H9 (cell line): ENCODE results near the gene VTCN1. TPM values are rescaled to one million over a fixed set of nuclear protein-coding genes. Genes with fewer than 3 reads are reported as not detected.
A peak's percentile ranks its signal among the peaks of the same experiment; 100 is the strongest.

Source experiments
- DNase-seq: peaks from one replicate; pipeline ENCODE4 v3.0.0-alpha.2; 2017
- H2AFZ ChIP-seq: one replicate; pipeline ENCODE4 v1.6.1; 2013; ENCODE audit warnings: mild to moderate bottlenecking, low read length, control low read depth, moderate library complexity
- H2AK5ac ChIP-seq: 2 replicates; pipeline ENCODE4 v1.6.1; 2013; ENCODE audit warnings: low read length, control low read depth, mixed read lengths; ENCODE audit not compliant: insufficient read length
- H2BK120ac ChIP-seq: one replicate; pipeline ENCODE4 v1.6.1; 2013; ENCODE audit warnings: low read depth, mild to moderate bottlenecking, low read length, control low read depth, inconsistent platforms; ENCODE audit not compliant: poor library complexity, severe bottlenecking
- H2BK12ac ChIP-seq: 2 replicates; pipeline ENCODE4 v1.6.1; 2013; ENCODE audit warnings: low read length, control low read depth, mixed read lengths, low read depth; ENCODE audit not compliant: insufficient read length
- H2BK15ac ChIP-seq: 2 replicates; pipeline ENCODE4 v1.6.1; 2013; ENCODE audit warnings: low read depth, low read length, control low read depth
- H2BK20ac ChIP-seq: one replicate; pipeline ENCODE4 v1.6.1; 2013; ENCODE audit warnings: low read depth, mild to moderate bottlenecking, low read length, control low read depth, inconsistent platforms; ENCODE audit not compliant: poor library complexity, severe bottlenecking
- H2BK5ac ChIP-seq: 2 replicates; pipeline ENCODE4 v1.6.1; 2013; ENCODE audit warnings: low read length, control low read depth, mixed read lengths; ENCODE audit not compliant: insufficient read length
- H3K14ac ChIP-seq: 2 replicates; pipeline ENCODE4 v1.6.1; 2013; ENCODE audit warnings: low read length, control low read depth; ENCODE audit not compliant: insufficient read depth
- H3K18ac ChIP-seq: 2 replicates; pipeline ENCODE4 v1.6.1; 2013; ENCODE audit warnings: low read depth, mild to moderate bottlenecking, mixed read lengths, low read length, control low read depth; ENCODE audit not compliant: insufficient read length
- H3K23ac ChIP-seq: 2 replicates; pipeline ENCODE4 v1.6.1; 2013; ENCODE audit warnings: low read length, control low read depth, mixed read lengths, low read depth; ENCODE audit not compliant: insufficient read length
- H3K23me2 ChIP-seq: 2 replicates; pipeline ENCODE4 v1.6.1; 2013; ENCODE audit warnings: low read depth, mild to moderate bottlenecking, mixed read lengths, low read length, control low read depth; ENCODE audit not compliant: insufficient read length, poor library complexity, severe bottlenecking
- H3K27ac ChIP-seq: 2 replicates; pipeline ENCODE4 v1.5.1; 2013; ENCODE audit warnings: low read length, control low read depth, mixed read lengths, low read depth; ENCODE audit not compliant: insufficient read length
- H3K27me3 ChIP-seq: 2 replicates; pipeline ENCODE4 v1.6.1; 2013; ENCODE audit warnings: low read length, control low read depth, inconsistent platforms; ENCODE audit not compliant: insufficient read depth
- H3K4ac ChIP-seq: 2 replicates; pipeline ENCODE4 v1.6.1; 2013; ENCODE audit warnings: low read depth, mild to moderate bottlenecking, control low read depth, inconsistent platforms, low read length, moderate library complexity
- H3K4me1 ChIP-seq: 2 replicates; pipeline ENCODE4 v1.6.1; 2013; ENCODE audit warnings: low read length, control low read depth, inconsistent platforms; ENCODE audit not compliant: insufficient read depth
- H3K4me2 ChIP-seq: 2 replicates; pipeline ENCODE4 v1.6.1; 2013; ENCODE audit warnings: low read length, control low read depth, mixed read lengths; ENCODE audit not compliant: insufficient read length, insufficient read depth
- H3K56ac ChIP-seq: 2 replicates; pipeline ENCODE4 v1.6.1; 2013; ENCODE audit warnings: low read depth, mild to moderate bottlenecking, mixed read lengths, low read length, control low read depth; ENCODE audit not compliant: insufficient read length
- H3K79me1 ChIP-seq: 2 replicates; pipeline ENCODE4 v1.6.1; 2013; ENCODE audit warnings: low read depth, mild to moderate bottlenecking, moderate library complexity, low read length, control low read depth, inconsistent platforms; ENCODE audit not compliant: insufficient read depth, poor library complexity, severe bottlenecking
- H3K79me2 ChIP-seq: 2 replicates; pipeline ENCODE4 v1.6.1; 2013; ENCODE audit warnings: low read length, control low read depth, inconsistent platforms; ENCODE audit not compliant: insufficient read depth
- H3K9ac ChIP-seq: 2 replicates; pipeline ENCODE4 v1.6.1; 2013; ENCODE audit warnings: low read length, control low read depth, mixed read lengths; ENCODE audit not compliant: insufficient read length; ENCODE audit errors: extremely low read depth
- H3K9me3 ChIP-seq: one replicate; pipeline ENCODE4 v1.6.1; 2013; ENCODE audit warnings: low read depth, low read length, inconsistent platforms; ENCODE audit not compliant: control insufficient read depth
- H3T11ph ChIP-seq: one replicate; pipeline ENCODE4 v1.6.1; 2013; ENCODE audit warnings: mild to moderate bottlenecking, low read length, control low read depth, inconsistent platforms
- H4K20me1 ChIP-seq: one replicate; pipeline ENCODE4 v1.6.1; 2013; ENCODE audit not compliant: control insufficient read depth, insufficient read length, insufficient read depth
- H4K5ac ChIP-seq: 2 replicates; pipeline ENCODE4 v1.6.1; 2013; ENCODE audit warnings: low read depth, mild to moderate bottlenecking, mixed read lengths, low read length, control low read depth; ENCODE audit not compliant: insufficient read length
- H4K8ac ChIP-seq: replicated peaks from 2 replicates; pipeline ENCODE4 v1.6.1; 2013; ENCODE audit warnings: low read length, control low read depth, mixed read lengths, low read depth; ENCODE audit not compliant: insufficient read length
- H4K91ac ChIP-seq: 2 replicates; pipeline ENCODE4 v1.6.1; 2013; ENCODE audit warnings: low read depth, mild to moderate bottlenecking, moderate library complexity, mixed read lengths, low read length, control low read depth; ENCODE audit not compliant: insufficient read length
- H3K27ac Mint-ChIP-seq, 3 experiments: 2 replicates in 2 of 3; 3 replicates in 1 of 3; pipeline ENCODE4 v1.8.0; 2020 to 2021; ENCODE audit warnings: mixed read lengths in 3 of 3, mild to moderate bottlenecking in 1 of 3, moderate library complexity in 1 of 3
- H3K27me3 Mint-ChIP-seq: 2 replicates; pipeline ENCODE4 v1.8.0; 2021; ENCODE audit warnings: low read depth, mild to moderate bottlenecking, moderate library complexity, mixed read lengths
- H3K36me3 Mint-ChIP-seq, 3 experiments: 2 replicates in 2 of 3; 3 replicates in 1 of 3; pipeline ENCODE4 v1.8.0; 2020 to 2021; ENCODE audit warnings: low read depth in 3 of 3, mixed read lengths in 3 of 3; ENCODE audit not compliant: insufficient read depth in 1 of 3
- H3K4me1 Mint-ChIP-seq, 2 experiments: 2 replicates each; pipeline ENCODE4 v1.8.0; 2020; ENCODE audit warnings: mixed read lengths in 2 of 2
- H3K4me3 Mint-ChIP-seq, 2 experiments: 2 replicates in 1 of 2; 3 replicates in 1 of 2; pipeline ENCODE4 v1.8.0; 2020 to 2021; ENCODE audit warnings: mild to moderate bottlenecking in 2 of 2, mixed read lengths in 2 of 2, moderate library complexity in 1 of 2
- H3K9me3 Mint-ChIP-seq, 2 experiments: 2 replicates in 1 of 2; 3 replicates in 1 of 2; pipeline ENCODE4 v1.8.0; 2020; ENCODE audit warnings: mild to moderate bottlenecking in 2 of 2, mixed read lengths in 2 of 2, moderate library complexity in 1 of 2
- CTCF ChIP-seq: fragments of 200-600 bp; sonication (generic); conservative IDR thresholded peaks from 3 replicates; pipeline ENCODE4 v1.8.0; 2021; ENCODE audit warnings: antibody characterized with exemption, mild to moderate bottlenecking
- WGBS: extraction: QIAGEN DNeasy Blood & Tissue Kit; methylation state at CpG from one replicate; pipeline ENCODE4 v1.1.7; 2013; ENCODE audit warnings: missing lambda C conversion rate, low lambda C conversion rate, mixed read lengths; ENCODE audit not compliant: insufficient read length; ENCODE audit errors: extremely low coverage; 5-methylcytosine and 5-hydroxymethylcytosine counted together
- total RNA-seq: library from RNA; stranded (reverse); gene quantifications from 2 replicates; pipeline ENCODE4 v1.2.1, GENCODE V29; 2021

Gene VTCN1
- total RNA-seq, 1 experiment from 2014 or later: 0.33 TPM

GRCh38 chr1:117136749-117137148 lies 74.0 kb downstream of the VTCN1 start:
- Histone ChIP-seq H3K18ac (no peak overlapping the region), H3K27ac (no peak overlapping the region), H3K56ac (no peak overlapping the region), H3K9ac (no peak overlapping the region), H4K91ac (no peak overlapping the region), H2BK120ac (no peak overlapping the region), H2BK12ac (no peak overlapping the region), H2BK15ac (no peak overlapping the region), H3K23me2 (no peaks in the 10 kb centered on the region), H3K23ac (no peak overlapping the region), H2AK5ac (no peak overlapping the region), H2AFZ (no peak overlapping the region), H2BK5ac (no peak overlapping the region), H3T11ph (no peak overlapping the region), H3K4ac (no peak overlapping the region), H3K9me3 (no peaks in the 10 kb centered on the region), H4K5ac (no peak overlapping the region), H3K14ac (no peak overlapping the region), H3K79me1 (no peaks in the 10 kb centered on the region), H4K8ac (no peak overlapping the region), H4K20me1 (no peaks in the 10 kb centered on the region), H2BK20ac (no peak overlapping the region), H3K27me3 (no peaks in the 10 kb centered on the region), H3K4me2 (no peak overlapping the region), H3K4me1 (no peaks in the 10 kb centered on the region; the same call in 1 of the 2 replicates), H3K79me2 (no peaks in the 10 kb centered on the region)
- no peaks in the 10 kb centered on the region for H3K36me3 Mint-ChIP-seq
- DNase-seq: no peak
- peak overlapping the region in 1 of 3 experiments; percentile 73; a peak in 3 of 7 replicates for H3K27ac Mint-ChIP-seq
- WGBS: no CpG with 5 or more reads among the region's 2 CpGs
- H3K4me3 Mint-ChIP-seq: no peak overlapping the region
- no peaks in the 10 kb centered on the region for H3K27me3 Mint-ChIP-seq
- peaks cover 39 to 48% of the 10 kb centered on the region in 2 experiments for H3K4me1 Mint-ChIP-seq
- H3K9me3 Mint-ChIP-seq: no peaks in the 10 kb centered on the region
- no peak; the same call in 2 of the 3 replicates for TF ChIP-seq CTCF
